Astrocyte of the cerebellum (primary cell): ENCODE results near the gene ADGRF1.
A peak's percentile ranks its signal among the peaks of the same experiment; 100 is the strongest.
"Not testable (repeated sequence)": the region's sequence is repeated elsewhere in the genome, so short reads cannot be mapped to it uniquely, and the experiment has no call there.

Experiments
- DNase-seq: peaks from one replicate; pipeline ENCODE4 v3.0.0-alpha.2; 2011; ENCODE audit warnings: low read depth
- H3K4me3 ChIP-seq: 2 replicates; pipeline ENCODE4 v1.5.1; 2011; ENCODE audit warnings: mild to moderate bottlenecking, low read depth, low read length, moderate library complexity
- in situ Hi-C: cut with HindIII; loops from 2 replicates; pipeline ENCODE4 v1.10.0; 2017; ENCODE audit warnings: low sequenced_read_pairs
- TF ChIP-seq, protein P1 (sequence below): IDR thresholded peaks from 2 replicates; pipeline ENCODE4 v1.5.1; 2012; ENCODE audit warnings: low read length, low read depth, moderate library complexity, mild to moderate bottlenecking; ENCODE audit errors: missing control alignments

ADGRF1 gene

DNA sequence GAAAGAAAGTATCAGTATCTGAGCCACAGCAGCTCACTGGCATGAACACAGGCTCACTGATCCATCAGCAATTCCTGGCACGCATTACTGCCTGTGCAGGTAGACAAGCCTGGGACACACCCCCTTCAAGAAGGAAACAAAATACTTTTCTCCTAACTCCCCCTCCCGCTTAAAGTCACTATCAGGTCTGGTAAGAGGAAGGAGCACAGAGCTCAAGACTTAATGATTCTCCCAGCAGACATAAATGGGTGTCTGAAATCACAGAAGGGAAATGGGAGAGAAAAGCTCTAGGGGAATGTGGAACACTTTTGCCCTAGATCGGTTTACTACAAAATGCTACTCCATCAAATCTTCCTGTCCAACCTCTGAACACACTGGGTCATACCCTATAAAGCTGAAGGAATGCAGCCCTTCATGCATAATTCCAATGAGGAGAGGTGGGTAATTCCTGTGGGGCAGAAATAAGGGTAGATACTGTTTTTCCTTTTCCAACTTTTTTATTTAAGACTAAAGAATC lies at the start of gene ADGRF1:
ADGRF1 (minus strand) TSS at position 58 of the 517 bp plus-strand sequence. CDS start 13,271 bp downstream, outside the sequence.
- DNase-seq = no peak
- no peak within 1 kb of the TSS for H3K4me3 ChIP-seq
- TF ChIP-seq, protein P1, sequence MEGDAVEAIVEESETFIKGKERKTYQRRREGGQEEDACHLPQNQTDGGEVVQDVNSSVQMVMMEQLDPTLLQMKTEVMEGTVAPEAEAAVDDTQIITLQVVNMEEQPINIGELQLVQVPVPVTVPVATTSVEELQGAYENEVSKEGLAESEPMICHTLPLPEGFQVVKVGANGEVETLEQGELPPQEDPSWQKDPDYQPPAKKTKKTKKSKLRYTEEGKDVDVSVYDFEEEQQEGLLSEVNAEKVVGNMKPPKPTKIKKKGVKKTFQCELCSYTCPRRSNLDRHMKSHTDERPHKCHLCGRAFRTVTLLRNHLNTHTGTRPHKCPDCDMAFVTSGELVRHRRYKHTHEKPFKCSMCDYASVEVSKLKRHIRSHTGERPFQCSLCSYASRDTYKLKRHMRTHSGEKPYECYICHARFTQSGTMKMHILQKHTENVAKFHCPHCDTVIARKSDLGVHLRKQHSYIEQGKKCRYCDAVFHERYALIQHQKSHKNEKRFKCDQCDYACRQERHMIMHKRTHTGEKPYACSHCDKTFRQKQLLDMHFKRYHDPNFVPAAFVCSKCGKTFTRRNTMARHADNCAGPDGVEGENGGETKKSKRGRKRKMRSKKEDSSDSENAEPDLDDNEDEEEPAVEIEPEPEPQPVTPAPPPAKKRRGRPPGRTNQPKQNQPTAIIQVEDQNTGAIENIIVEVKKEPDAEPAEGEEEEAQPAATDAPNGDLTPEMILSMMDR = no peak
- in situ Hi-C loops = no loop called here

DNA sequence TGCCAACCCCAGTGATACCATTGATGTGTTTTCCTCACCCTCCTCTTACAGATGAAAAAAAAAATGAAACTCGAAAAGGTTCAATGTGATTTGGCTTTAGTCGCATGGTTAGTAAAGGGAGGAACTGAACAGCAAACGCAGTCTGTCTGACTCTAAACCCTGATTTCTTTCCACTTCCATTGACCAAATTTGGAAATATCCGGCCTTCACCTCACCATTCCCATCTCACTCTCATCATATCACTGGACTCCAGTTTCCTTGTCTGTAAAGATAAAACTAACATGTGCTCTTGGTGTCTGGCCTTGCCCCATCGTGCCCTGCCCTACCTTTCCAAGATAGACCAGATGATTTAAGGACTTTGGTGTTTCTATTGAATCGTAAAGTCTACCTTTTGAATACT lies 48.7 kb upstream of the ADGRF1 start:
- TF ChIP-seq, protein P1 = no peak
- DNase-seq = no peak
- in situ Hi-C loops = no loop called here
- no peak overlapping the region for H3K4me3 ChIP-seq

DNA sequence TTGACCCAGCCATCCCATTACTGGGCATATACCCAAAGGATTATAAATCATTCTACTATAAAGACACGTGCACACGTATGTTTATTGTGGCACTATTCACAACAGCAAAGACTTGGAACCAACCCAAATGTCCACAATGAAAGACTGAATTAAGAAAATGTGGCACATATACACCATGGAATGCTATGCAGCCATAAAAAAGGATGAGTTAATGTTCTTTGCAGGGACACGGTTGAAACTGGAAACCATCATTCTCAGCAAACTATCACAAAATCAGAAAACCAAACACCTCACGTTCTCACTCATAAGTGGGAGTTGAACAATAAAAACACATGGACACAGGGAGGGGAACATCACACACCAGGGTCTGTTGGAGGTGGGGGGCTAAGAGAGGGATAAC lies 47.3 kb upstream of the ADGRF1 start:
- H3K4me3 ChIP-seq, DNase-seq, in situ Hi-C loops: not testable (repeated sequence)

DNA sequence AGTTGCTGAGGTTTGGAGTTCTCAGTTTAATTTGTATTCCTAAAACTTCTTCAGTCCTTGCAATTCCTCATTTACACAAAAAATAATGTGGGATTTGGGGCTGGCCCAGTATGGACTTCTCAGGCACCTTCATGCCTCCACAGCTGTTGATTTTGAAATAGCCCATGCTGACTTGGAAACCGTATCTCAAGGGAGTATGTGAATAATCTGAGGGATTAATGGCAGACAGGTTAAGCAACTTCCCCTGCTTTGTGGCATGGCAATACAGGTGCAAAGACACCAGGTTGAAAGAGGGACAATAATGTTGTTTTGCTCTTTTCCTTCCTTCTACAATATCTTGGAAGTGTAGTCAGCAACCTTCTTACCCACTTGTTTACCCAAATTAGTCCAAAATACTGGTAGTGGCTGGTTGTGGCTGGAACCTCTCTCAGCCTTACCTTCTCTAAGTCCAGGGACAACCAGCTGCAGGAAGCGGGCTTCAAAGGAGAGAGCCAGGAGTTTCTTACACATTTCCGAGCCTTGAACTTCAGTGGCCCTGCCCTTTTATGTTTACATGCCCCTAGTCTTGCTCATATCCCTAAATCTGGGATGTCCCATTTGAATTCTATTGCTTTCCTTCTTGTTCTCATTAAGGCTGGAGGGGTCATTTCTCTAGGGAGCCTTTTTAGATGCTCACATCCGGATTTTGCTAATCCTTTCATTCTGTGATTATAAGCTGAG lies 44.1 kb upstream of the ADGRF1 start:
- no peak for DNase-seq
- in situ Hi-C loops = no loop called here
- TF ChIP-seq, protein P1 = no peak
- no peak overlapping the region for H3K4me3 ChIP-seq

DNA sequence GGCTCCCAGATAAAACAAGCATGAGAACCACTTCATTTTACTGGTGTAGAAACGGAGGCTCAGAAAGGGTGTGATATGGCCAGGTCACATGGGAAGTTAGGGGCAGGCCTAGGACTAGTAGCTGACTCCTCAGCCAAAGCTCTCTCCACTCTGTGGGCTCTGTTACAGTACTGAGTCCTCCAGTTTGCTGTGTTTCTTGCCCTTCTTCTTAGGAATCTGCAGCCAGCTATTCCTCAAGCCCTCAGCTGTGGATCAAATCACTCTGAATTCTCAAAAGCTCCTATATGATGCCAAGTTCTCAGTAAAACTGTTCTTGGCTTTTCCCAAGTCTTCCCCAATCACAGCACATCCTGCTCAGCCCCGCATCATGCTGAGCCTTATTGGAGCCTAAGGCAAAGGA lies 42.5 kb upstream of the ADGRF1 start:
- in situ Hi-C loops = no loop called here
- H3K4me3 ChIP-seq = no peak overlapping the region
- TF ChIP-seq, protein P1 = no peak

GRCh38 chr6:47083586-47084047 lies 41.5 kb upstream of the ADGRF1 start:
- TF ChIP-seq, protein P1 = no peak
- in situ Hi-C loops = no loop called here
- H3K4me3 ChIP-seq = no peak overlapping the region
- DNase-seq = peak; percentile 86

More for the DNA sequence above, 42.5 kb upstream of the ADGRF1 start:
- DNase-seq = no peak

DNA sequence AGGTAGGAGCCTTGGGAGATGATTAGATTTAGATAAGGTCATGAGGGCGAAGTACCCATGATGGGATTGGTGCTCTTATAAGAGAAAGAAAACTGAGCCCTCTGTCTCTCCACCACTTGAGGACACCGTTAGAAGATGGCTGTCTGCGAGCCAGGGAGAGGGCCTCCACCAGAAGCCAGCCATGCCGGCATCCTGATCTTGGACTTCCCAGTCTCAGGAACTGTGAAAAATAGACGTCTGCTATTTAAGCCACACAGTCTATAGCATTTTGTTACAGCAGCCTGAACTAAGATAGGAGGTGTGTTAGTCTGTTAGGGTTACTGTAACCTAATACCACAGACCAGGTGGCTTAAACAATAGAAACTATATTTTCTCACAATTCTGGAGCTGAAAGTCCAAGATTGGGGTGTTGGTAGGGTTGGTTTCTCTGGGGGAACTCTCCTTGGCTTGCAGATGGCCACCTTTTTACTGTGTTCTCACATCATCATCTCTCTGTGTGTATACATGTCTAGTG lies 38.0 kb upstream of the ADGRF1 start:
- no peak for DNase-seq
- H3K4me3 ChIP-seq = no peak overlapping the region
- in situ Hi-C loops = no loop called here
- TF ChIP-seq, protein P1 = no peak
